HG03571 (cell line): Measurements from ENCODE around the gene MRPL2.
"Not testable (repeated sequence)": the region's sequence is repeated elsewhere in the genome, so short reads cannot be mapped to it uniquely, and the experiment has no call there.

Source experiments
- ATAC-seq: cut with Tn5 transposase; IDR thresholded peaks from one replicate; pipeline ENCODE4 v1.9.1; 2021; ENCODE audit not compliant: unreplicated experiment

MRPL2 gene

DNA sequence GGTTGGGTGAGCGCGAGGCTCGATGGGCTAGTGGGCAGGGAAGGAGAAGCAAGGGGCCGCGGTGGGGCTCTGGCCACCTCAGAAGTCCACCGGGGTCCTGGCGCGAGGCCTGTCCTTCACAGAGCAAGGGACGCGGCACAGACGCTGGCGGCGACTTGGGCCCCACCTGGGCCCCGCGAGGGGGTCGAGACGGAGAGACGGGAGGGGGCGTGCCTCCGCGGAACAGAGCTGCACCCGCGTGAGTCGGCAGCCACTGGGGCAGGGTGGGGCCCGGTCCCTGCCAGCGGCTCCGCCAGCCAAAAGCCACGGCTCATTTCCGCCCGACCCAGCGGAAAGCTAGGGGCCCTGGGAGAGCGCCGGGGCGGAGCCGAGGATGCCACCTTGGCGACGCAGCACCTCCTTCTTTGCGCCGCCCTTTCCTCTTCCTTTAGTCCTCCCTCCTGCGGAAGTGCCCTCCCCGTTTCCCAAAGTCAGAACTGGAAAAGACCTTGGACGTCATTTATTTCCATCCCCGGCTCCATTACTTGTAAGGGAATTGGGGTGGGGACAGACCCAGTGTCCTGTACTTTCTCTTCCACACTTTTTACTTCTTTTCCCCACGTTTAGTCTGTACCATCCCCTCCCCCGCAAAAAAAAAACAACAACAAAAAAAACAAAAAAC lies 5.6 kb downstream of the MRPL2 start, which contains the start of gene CUL7:
TSS of gene CUL7 (minus strand) at position 307 of the 661 bp plus-strand sequence. CDS start 1,063 bp downstream, outside the sequence.
- peak; percentile 69 for ATAC-seq

DNA sequence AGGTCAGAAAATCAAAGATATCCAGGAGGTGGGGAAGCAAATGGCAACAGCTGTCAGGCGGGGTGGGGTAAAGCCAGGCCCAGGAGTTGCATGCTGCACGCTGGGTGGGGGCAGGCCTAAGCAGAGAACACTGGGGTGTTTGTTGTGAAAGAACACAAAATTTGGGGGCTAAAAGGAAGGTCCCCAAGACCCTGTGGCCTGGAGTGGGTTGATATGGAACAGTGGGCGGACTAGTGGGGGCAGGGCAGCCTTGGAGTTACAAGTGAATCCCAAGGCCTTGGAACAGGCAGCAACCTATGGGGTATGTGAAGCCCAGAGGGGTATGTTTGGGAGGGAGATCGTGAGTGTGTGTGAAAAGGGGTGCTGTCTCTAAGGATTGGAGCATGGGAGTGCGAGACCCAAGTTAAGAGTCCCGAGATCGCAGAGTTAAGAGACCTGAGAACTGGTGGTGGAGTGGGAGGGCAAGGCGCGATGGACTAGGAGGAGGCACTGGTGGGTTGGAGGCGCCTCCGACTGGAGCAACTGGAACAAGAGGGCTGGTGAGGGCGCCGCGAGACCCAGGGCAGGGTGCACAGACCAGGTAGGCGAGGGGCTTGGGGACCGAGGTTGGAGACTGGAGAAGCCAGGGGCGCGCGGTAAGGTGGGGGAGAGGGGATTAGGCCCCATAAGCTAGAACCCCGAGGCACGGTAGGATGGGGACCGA lies 6.2 kb downstream of the MRPL2 start:
- ATAC-seq: no peak

DNA sequence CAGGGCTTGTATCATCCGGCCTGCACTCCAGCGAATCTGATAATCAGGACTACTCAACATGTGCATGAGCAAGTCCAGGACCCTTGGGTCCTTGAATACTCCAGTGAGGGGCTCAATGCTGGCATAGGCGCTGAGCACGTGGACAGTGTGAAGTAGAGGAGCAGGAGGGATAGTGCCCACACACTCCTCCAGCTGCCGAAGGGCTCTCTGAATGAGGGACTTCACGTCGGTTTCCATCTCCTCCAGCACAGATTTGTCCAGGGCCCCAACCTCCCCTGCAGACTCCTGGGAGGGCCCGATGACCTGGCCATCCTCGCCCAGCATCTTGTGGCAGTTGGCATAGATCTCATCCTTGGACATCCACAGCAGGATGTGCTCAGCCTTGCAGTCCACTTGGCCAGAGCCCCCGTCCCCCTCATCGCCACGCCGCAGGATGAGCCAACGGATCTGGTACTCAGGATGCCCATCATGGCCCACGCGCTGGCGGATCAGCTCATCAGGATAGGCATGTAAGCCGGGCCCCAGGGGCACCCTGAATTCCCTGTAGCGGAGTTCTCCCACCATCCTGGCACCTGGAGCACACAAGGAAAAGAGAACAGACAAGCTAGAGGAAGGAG lies 6.9 kb downstream of the MRPL2 start:
- no peak for ATAC-seq

DNA sequence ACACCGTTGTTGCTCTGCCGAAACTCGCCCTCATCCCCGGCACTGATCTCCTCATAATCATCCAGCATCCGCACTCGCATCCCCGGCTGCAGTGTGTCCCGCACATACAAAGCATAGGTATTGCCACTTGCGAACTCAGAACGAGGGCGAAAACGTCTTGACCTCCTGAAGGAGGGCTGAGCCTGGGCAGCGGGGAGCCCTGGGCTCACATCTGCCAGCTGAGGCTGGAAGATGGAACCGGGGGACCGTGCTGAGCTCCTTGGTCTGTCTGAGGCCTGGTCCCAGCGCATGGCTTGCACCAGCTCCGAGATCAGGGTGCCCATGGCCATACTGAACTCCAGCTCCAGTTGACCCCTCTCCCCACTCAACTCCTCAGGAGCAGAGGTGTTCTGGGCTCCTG lies 8.3 kb downstream of the MRPL2 start:
- ATAC-seq: no peak

DNA sequence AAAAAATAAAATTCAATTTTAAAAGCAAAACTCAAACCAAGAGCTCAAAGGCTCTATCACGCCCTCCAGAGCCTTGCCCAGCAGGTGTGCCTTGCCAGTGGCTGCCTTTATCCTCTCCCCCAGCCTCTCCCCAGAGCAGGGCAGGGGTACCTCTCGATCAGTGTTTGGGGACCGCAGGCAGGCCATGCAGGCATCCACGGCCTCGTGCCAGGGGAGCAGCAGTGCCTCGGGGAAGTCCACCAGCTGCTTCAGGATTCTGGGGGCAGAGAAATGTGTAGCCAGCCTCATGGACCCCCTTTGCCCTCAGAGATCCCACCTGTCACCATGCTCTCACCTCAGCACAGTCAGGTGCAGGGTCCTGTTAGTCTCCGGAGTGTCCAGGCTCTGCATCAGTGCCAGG lies 11.2 kb downstream of the MRPL2 start:
- no peak for ATAC-seq

DNA sequence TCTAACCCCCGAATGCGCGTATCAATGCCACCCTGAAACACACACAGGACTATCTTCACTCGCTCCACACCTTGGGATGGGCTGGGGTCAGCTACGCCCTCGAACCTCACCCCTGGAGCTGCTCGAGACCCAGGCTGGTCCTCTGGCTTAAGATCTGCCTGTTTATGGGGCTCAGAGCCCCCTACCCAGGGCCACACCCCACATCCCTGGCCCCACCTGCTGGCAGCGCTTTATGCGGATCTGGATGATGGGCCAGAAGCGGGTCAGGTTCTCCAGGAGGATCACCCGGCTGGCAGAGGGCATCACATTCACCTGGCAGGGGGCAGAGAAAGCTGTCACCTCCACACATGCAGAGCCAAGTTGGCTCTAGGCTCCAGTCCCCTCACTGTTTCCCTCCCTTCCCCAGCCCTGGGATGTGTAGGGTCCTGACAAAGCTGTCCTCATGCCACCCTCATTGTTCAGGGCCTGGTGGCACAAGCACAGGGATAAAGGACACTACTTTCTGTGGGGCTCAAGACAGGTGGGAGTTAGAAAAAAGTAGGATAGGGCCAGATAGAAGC lies 13.8 kb downstream of the MRPL2 start:
- ATAC-seq: no peak

DNA sequence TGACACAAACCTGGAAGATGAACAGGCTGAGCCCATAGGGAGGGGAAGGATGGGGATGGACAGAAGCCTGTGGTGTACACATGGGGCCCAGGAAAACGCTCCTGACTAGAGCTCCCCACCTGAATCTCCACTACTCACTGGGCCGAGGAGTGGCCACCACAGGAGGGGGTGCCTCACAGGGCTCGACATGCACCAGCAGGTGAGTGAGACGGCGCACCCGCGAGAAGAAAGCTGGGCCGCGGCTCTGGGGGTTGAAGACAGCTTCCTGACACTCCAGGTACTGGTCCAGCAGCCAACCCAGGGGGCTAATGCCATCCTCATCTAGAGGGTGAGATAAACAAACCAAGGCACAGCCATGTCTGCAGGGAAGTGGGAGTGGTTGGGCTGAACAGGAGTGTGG lies 15.9 kb downstream of the MRPL2 start:
- no peak for ATAC-seq

DNA sequence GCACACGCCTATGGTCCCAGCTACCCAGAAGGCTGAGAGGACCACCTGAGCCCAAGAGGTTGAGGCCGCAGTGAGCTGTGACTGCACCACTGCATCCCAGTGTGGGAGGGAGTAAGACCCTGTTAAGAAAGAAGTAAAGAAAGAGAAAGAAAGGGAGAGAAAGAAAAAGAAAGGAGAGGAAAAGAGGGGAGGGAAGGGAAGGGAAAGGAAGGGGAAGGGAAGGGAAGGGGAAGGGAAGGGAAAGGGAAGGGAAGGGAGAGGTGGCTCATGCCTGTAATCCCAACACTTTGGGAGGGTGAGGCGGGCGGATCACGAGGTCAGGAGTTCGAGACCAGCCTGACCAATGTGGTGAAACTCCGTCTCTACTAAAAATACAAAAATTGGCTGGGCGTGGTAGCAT lies 17.8 kb downstream of the MRPL2 start:
- ATAC-seq: not testable (repeated sequence)

DNA sequence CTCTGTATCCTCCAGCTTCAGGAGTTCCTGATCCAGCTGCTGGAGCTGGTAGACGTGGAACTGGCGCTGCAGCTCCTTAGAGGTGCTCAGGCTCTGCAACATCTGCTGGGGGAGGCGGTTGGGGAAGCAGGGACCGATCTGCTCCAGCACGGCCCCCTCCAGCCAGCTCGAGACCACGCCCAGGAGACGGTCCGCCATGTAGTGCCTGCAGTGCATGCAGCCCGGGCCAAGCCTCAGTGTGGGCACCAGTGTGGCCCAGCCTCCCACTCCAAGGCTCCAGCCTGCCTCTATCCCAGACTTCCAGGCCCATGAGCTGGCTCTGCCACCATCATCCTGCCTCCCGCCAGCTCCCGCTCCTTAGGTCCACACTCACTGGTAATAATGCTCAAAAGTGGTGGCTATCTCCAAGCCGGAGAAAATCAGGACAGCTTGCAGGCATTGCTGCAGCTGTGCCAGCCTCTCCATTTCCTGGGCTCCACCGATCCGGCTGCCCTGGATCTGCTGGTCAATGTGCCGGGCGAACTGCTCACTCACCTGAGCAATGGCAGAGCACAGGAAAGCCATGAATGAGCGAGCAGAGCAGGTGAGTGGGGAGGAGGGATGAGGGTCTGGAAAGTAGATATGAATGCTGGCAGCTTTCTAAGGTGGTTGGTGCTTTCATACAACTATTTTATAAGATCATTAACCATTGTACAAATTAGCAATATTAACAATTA lies 18.5 kb downstream of the MRPL2 start:
- no peak for ATAC-seq

DNA sequence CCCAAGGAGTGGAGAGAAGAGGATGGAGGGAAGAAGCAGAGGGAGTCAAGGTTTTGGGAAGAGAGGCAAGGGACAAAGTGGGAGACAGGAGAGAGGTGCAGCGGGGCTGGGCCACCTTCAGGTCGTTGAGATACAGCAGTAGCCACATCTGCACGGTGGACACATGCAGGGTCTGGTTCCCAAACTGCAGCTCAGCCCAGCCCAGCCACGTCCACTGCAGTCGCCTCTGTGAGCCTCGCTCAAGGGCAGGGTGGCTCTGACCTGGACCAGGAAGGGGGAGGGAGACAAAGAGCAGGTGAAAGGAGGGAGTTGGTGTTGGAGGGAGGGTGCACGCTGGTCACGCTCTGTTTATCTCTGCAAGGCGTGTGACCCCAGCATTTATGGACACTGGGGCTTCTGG lies 20.5 kb downstream of the MRPL2 start:
- ATAC-seq: no peak

DNA sequence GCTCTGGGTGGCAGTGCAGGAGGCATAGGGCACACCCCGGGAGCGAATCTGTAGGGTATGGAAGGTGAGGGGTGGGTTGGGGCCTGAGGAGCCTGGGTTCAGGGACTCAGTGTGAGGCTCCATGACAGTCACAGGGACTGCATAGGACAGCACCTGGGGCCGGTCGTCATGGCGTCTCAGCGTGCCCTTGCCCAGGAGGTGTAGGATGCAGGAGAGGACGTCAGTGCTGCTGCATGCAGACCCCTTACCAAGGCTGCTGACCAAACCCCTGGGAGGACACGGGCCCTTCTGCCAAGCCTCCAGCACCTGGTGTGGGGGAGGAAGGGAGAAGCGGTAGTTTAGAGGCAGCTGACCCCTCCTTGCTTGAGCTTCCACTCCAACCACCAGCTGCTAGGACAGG lies 21.5 kb downstream of the MRPL2 start:
- ATAC-seq: no peak

DNA sequence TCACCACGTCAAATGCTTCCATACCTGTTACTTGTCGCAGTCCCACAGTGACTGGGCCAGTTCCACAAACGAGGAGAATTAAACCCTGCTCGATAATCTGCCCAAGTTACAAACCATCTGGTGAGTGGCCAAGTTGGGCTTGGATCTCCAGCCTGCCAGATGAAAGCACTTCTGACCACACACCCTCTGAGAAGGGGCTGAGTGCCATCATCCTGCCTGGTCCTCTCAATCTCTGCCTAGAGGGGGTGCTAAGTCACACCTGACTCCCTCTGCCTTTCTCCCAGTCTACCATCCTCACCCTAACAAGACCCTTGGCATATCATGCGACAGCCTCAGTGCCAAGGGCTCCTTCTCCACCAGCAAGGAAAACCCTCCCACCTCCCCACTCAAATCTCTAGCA lies 22.0 kb downstream of the MRPL2 start:
- no peak for ATAC-seq

DNA sequence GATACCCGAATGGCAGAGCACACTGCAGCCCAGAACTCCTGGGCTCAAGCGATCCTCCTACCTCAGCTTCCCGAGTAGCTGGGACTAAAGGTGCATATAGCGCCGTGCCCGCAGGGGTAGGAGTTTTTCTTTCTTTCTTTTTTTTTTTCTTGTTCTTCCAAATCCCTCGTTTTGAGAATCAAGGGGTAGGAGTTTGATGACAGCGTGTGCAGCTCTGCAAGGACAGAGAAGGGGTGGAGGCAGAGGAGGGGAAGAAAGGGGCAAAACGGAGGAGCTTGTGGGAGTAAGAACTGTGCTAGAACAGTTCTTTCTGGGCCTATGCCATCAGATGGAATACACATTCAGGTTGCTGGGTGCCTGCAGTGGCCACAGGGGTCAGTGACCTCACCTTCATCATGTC lies 22.5 kb downstream of the MRPL2 start:
- ATAC-seq: no peak

DNA sequence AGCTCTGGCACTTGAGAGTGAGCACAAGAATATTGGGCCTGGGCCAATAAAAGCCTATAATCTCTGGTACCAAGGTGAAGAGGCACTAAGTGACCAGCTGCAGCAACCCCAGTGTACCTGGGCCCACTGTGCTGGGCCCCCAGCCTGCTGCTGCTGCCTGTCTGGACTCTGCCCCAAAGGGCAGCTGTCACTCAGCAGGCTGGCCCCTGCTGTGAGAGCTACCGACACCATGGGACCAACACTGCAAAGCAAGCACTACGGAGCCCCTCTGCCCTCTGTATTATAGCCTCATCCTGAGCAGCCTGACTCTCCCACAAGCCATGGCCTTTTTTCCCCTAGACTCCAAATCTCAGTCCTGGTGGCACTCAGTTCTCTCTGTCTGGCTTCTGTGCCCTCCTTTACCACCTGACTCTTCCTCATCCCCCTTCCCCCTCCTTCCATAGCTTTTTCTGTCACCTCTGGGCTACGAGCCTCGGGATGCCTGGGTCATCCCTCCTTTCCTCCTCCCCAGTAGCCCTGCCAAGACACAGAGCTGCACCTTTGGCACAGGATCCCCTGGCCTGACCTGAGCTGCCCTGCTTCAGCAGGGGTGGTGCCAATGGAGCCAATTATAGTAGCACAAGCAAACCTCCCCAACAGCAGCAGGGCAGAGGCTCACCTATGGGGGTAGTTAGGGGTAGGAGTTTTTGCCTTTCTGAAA lies 23.6 kb downstream of the MRPL2 start:
- no peak for ATAC-seq

DNA sequence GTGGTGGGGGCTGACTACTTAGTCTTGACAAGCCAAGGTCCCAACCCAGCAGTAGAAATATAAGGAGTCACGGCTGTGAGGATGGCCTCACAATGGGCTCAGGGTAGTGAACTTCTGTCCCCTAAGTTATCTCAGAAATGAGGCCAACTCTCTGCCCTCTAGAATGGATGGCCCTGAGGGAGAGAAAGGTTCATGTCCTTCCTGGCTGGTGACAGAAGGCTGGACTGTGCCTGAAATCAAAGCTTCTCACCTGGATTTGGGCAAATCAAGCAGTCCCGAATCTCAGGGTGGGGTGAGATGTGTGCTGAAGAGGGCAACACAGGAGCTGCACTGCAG lies 25.1 kb downstream of the MRPL2 start:
- ATAC-seq: no peak

DNA sequence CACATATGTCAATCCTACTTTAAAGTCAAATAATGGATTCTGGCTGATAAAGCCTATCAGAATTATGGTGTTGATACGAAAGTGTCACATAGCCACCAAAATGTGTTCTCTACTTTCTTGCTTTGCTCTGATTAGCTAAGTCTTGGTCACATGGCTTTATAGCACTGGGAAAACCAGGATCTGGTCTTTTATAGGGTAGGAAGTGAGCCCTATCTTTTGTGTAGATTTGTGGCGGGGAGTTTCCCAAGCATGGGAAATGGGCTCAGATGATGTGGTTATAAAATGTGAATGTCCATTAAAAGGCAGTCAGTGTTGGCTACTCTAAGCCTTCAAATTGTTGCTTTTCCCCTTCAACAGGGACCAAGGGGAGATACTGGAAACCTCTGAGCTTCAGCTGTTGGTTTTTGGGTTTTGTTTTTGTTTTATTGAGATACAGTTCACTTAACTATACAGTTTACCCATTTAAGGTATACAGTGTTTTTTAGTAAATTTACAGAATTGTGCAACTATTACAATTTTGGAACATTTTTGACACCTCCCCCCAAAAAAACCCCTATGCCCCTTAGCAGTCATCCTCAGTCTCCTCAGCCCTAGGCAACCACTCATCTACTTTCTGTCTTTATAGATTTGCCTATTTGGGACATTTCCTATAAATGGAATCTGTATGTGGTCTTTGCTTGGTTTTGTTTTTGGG lies 25.6 kb downstream of the MRPL2 start:
- ATAC-seq: no peak

DNA sequence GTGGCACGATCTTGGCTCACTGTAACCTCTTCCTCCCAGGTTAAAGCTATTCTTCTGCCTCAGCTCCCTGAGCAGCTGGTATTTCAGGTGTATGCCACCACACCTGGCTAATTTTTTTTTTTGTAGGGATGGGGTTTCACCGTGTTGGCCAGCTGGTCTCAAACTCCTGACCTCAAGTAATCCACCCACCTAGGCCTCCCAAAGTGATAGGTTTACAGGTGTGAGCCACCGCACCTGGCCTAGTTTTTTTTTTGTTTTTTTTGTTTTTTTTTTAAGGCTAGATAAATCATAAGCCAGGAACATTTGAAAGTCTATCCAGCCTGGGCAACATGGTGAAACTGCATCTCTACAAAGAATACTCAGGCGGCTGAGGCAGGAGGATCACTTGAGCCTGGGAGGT lies 26.9 kb downstream of the MRPL2 start:
- no peak for ATAC-seq

DNA sequence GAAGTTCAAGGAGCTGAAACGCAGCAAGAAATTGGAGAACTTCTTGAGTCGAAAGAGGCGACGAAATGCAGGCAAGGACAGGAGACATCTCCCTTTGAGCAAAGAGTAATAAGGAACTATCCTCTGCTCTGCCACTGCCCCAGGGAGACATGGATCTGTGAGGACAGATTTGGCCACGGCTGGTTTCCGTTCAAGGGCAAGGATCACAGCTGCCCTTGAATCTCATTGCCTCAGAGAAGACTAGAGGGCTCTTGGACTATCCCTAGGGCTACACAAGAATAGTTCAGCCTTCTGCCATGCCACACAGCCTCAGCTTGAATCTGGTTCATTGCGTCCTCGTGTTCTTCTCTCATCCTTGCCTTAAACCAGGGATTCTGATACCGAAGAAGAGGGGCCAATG lies 30.1 kb downstream of the MRPL2 start:
- ATAC-seq: no peak

DNA sequence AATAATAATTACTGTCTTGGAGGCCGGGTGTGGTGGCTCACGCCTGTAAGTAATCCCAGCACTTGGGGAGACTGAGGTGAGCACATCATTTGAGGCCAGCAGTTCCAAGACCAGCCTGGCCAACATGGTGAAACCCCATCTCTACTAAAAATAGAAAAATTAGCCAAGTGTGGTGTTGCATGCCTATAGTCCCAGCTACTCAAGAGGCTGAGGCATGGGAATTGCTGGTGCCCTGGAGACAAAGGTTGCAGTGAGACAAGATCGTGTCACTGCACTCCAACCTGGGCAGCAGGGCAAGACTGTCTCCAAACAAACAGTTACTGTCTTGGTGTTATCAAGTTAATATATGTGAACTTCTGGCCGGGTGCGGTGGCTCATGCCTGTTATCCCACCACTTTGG lies 32.9 kb downstream of the MRPL2 start:
- ATAC-seq: no peak

DNA sequence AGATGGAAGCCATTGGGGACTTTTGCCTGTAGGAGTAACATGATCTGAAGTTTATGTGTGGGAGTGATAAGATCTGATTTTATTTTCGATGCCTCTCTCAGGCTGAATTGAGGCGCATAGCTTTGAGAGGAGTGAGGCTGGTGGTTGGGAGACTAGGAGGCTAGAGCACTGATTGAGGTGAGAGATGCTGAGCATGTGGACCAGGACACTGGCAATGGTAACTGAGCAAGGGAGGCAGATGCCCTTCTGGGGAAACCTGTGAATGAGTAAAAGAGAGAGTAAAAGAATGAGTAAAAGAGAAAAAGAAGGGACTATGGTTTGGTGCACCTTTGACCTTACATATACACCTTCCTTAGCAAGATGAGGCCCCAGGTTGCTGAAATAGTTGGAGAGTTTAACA lies 34.8 kb downstream of the MRPL2 start:
- no peak for ATAC-seq
